EL (cell line): ENCODE data around the gene LYPD8.

Experiments
- DNase-seq: peaks from one replicate; pipeline ENCODE4 v3.0.0-alpha.2; 2016

Gene LYPD8

DNA sequence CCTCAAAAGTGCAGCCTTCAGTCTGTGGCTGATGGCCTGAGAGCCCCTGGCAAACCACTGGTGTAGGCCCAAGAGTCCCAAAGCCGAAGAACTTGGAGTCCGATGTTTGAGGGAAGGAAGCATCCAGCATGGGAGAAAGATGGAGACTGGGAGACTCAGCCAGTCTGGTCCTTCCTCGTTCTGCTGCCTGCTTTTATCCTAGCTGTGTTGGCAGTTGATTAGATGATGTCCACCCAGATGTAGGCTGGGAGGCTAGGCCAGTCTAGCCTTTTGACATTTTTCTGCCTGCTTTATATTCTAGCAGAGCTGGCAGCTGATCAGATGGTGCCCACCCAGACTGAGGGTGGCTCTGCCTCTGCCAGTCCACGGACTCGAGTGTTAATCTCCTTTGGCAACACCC is 1.1 kb upstream of the LYPD8 start:
- DNase-seq = no peak

DNA sequence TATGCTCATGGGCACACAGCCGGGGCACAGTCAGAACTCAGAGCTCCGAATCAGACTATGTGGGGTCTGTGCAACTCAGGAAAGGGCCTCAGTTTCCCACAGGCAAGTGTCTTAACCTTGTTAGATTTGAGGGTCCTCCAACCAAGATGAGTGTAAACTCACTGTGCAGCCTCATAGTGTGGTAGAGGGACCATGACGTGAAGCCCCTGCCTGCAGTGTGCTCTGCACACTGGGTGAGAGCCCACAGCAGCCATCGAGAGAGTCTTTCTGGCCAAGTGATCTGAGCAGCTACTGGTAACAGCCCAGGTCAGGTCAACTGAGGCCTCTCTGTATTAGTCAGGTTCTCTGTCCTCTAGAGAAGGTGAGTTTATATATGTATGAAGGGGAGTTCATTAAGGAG is 592 bp upstream of the LYPD8 start:
- DNase-seq = no peak

DNA sequence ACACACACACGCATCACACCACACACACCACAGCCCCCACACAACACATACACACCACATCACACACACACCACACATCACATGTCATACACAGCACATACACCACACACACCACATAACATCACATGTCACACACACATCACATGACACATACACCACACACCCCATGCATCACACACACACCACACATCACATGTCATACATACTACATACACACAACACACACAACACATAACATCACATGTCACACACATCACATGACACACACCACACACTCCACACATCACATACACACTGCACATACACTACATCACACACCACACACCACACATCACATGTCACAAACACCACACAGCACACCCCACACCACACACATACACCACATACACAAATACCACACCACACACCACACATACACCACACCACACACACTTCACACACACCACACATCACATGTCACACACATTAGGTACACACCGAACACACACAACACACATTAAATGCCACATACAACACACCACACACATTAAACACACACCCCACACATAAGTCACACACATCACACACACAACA is 1.8 kb downstream of the LYPD8 start:
- no peak for DNase-seq

- DNase-seq = no peak
Measured at GRCh38 chr1:248753029-248753594, 2.4 kb downstream of the LYPD8 start.

DNA sequence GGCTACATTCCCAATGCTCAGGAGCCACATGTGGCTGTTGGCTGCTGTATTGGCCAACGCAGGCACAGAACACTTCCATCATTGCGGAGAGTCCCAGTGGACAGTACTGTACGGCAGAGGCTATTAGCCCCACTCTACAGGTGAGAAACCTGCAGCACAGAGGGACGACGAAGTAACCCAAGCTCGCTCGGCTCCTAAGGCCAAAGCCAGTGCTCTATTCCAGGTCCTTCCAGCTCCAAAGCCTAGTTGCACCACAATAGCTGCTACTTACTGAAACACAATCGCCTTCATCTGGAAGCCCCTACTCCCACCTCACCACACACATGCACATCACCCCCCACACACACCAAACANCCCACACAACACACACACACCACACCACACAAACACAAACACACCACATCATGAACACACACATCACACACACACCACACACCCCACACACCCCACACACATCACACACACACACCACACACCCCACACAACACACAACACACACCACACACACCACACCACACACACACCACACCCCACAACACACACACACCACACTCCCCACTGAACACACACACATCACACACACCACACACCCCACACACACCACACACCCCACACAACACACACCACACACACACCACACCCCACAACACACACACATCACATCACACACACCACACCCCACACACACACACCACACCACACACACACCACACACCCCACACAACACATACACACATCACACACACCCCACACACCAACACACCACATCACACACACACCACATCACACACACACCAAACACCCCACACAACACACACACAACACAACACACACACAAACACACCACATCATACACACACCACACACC is 3.2 kb downstream of the LYPD8 start:
- peak; percentile 6 for DNase-seq

DNA sequence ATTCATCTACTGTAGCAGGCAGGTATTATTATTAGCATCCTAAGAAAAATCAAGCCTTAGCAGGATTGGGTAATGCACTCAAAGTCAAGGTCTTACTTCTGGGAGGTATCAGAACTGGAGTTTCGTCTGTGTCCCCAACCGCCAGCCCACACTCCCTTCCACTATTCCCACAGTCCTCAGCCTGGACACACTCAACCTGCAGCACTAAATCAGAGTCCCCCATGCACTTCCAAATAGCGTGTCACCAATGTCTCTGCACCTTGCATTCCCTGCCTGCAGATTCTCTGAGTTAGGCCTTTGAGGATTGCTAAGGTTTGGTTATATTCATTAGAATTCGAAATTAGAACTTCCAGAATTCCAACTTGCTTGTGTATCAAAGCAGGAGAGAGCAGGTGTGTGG is 3.9 kb downstream of the LYPD8 start:
- DNase-seq = no peak

GRCh38 chr1:248751142-248751541 is 4.4 kb downstream of the LYPD8 start:
- DNase-seq = no peak

DNA sequence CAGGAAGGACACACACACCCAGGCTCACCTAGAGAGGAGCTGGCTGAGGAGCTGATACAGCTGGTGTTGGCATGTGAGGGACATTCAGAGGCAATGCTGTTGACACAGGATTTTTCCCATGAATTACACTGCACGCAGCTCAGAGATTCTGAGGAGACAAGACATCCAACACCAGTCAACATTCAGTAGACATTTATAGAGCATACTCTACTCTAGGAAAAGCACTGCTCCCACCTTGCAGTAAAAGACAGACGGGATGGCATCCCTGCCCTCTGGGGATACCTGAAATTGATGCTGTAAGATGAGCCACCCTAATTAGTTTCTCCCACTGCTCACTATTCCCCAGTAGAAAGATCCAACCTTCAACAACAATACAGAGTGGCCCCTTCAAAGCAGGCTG is 5.1 kb downstream of the LYPD8 start:
- no peak for DNase-seq

GRCh38 chr1:248748211-248748610 is 7.3 kb downstream of the LYPD8 start:
- DNase-seq = no peak

DNA sequence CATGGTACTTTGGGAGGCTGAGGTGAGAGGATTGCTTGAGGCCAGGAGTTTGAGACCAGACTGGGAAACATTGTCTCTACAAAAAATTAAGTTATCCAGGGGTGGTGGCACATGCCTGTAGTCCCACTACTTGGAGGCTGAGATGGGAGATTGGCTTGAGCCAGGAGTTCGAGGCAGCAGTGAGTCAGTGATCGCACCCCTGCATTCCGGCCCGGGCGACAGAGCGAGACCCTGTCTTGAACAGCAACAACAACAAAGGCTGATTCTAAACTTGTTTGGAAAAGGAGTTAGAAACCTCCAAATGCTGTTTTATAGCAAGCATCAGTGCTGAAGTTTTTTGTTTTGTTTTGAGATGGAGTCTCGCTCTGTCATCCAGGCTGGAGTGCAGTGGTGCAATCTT is 14.7 kb downstream of the LYPD8 start:
- DNase-seq = no peak

GRCh38 chr1:248739572-248740205 is 15.9 kb downstream of the LYPD8 start:
- DNase-seq = no peak

DNA sequence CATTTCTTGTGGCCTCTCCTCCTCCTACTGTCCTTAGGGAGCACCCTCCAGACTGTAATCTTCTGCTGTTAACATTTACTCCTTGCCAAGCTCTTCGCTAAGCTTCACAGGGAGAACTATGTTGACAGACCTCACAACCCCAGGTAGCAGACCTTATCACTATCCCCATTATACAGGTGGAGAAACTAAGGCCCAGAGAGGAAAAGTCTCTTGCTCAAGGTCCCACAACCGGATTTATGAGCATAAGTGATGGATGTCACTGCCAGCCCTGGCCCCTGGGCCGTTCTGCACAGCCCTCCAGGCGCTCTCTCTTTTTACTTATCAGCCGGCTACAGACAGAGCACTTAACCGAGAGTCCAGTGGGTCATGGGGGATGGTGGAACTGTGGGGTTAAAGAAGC is 18.1 kb downstream of the LYPD8 start:
- DNase-seq = no peak

DNA sequence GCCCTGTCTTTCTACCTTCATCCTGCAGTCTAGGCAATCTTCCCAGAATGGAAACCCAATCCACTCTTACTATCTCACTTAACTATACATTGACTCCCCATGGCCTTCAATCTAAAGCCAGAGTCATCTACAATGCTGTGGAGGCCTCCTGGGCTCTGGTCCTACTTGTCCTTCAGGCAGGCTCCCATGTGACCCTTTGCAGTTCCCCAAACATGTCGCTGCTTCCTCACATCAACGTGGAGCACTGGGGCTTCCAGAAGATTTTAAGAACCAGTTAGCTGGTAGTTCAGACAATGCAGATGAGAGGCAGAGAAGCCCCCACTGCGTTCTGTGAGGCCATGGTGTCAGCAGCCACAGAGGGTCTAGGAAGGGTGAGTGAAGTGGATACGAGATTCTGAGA is 18.6 kb downstream of the LYPD8 start:
- no peak for DNase-seq

- no peak for DNase-seq
Measured at GRCh38 chr1:248733566-248733965, 22.0 kb downstream of the LYPD8 start.

GRCh38 chr1:248730507-248731335 is 24.8 kb downstream of the LYPD8 start:
- no peak for DNase-seq

GRCh38 chr1:248714248-248714647 is 41.3 kb downstream of the LYPD8 start:
- no peak for DNase-seq

GRCh38 chr1:248710305-248710900 is 45.2 kb downstream of the LYPD8 start:
- no peak for DNase-seq

GRCh38 chr1:248704606-248705005 is 51.0 kb downstream of the LYPD8 start:
- DNase-seq = no peak

DNA sequence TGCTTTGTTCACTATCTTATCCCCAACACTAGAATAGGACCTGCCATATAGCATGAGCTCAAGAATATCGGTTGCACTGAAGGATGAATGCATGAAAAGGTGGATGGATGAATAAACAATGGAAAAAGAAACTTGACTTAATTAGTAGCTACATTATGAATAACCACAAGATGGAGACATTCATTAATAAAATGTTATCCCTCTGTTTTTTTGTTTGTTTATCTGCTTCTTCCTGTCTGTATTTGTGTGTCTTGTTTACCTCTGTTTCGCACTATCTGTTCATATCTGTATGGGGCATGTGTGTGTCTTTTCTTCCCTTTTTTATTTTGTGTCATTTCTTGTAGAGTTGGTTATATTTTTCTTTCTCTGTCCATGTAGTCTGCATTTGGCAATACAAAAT is 51.9 kb downstream of the LYPD8 start:
- DNase-seq = no peak

- no peak for DNase-seq
Measured at GRCh38 chr1:248702714-248703113, 52.8 kb downstream of the LYPD8 start, which contains the start of gene OR14I1. OR14I1 (minus strand) TSS chr1:248702766.

GRCh38 chr1:248699099-248699498 is 56.5 kb downstream of the LYPD8 start:
- DNase-seq = no peak

DNA sequence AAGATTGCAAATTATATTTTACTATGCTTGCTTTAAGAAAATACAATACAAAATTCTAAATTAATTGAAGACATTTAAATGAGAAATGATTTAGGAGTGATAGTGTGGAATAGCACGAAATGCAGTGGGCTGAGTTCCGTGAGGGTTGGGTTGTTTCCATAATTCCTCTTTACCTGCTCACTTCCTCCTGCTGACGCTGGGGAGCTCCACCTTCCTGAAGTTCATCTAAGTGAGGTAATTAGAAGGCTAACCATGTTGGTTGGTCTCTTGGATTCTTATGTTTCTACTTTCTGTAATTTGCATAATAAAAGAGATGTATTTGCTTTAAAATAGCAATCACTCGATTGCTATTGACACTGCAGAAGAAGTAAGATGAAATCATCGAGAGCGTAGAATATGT is 57.7 kb downstream of the LYPD8 start:
- no peak for DNase-seq
